ENCODE measurements around the gene ELL2. TPM values are rescaled to one million over a fixed set of nuclear protein-coding genes. Genes with fewer than 3 reads are reported as not detected.

The ELL2 gene
- total and polyA plus RNA-seq, 2 of the 13 experiments (the other 11 are each of a cell fraction or from before 2014, with no cell fraction given) = 78.9 to 97.1 TPM

DNA sequence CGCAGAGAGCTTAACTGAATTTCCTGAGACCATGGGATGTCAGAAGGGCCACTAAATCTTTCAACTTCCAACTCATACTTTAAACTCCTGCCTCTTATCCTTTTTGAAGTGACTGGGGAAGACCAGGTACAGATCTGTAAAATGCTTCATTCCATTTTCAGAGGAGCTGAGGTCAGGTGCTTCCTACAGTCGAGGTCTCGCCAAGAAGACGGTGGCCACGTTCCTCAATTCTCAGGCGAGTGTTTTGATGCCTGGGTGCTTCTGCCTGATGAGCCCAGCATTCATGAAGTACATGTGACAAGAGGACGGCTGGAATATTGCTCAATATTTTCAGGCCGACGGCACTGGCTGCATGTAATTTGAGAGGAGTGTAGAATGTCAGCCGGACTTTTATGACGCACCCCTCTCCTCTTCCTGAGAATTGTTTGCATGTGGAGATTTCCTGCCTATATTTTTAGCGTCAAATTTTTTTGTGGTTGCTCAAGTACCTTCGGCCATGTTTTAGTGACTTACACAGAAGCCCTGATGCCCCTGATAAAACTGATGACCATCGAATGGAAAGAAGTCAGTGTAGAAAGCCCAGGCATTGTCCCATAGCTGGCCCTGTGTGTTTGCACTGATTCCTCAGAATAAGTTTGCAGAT lies 100.3 kb downstream of the ELL2 start (continued):
- TF ChIP-seq JARID2 (CRISPR knock-in tag; IDR thresholded peaks at IDR 0.05; ENCODE audit: insufficient replicate concordance) (no peak), MAFF (IDR thresholded peaks at IDR 0.05; ENCODE audit: low read depth, low read length) (no peak), TGIF2 (CRISPR knock-in tag; IDR thresholded peaks at IDR 0.05) (peak; percentile 65; the same call in 1 of the 2 replicates), MBNL3 (CRISPR knock-in tag; conservative IDR thresholded peaks at IDR 0.05) (no peak), CAMTA2 (CRISPR knock-in tag; IDR thresholded peaks at IDR 0.05; ENCODE audit: borderline replicate concordance) (no peak), ZNF569 (CRISPR knock-in tag; IDR thresholded peaks at IDR 0.05; ENCODE audit: borderline replicate concordance) (no peak), ZNF570 (CRISPR knock-in tag; IDR thresholded peaks at IDR 0.05; ENCODE audit: borderline replicate concordance) (no peak), PRDM10 (CRISPR knock-in tag; IDR thresholded peaks at IDR 0.05; ENCODE audit: low read depth) (no peak), ZNF747 (CRISPR knock-in tag; IDR thresholded peaks at IDR 0.05; ENCODE audit: borderline replicate concordance) (no peak), ZNF589 (CRISPR knock-in tag; conservative IDR thresholded peaks at IDR 0.05) (no peak), HIVEP1 (CRISPR knock-in tag; IDR thresholded peaks at IDR 0.05) (no peak), ZBTB21 (CRISPR knock-in tag; IDR thresholded peaks at IDR 0.05) (peak; percentile 86), POLR2AphosphoS2 (IDR thresholded peaks at IDR 0.05; ENCODE audit: low read depth, low read length) (no peak), ZZZ3 (CRISPR knock-in tag; IDR thresholded peaks at IDR 0.05; ENCODE audit: borderline replicate concordance) (no peak), TEAD2 (CRISPR knock-in tag; IDR thresholded peaks at IDR 0.05) (peak; percentile 66; the same call in 1 of the 2 replicates), ZNF549 (CRISPR knock-in tag; IDR thresholded peaks at IDR 0.05) (no peak), PAWR (CRISPR knock-in tag; IDR thresholded peaks at IDR 0.05; ENCODE audit: borderline replicate concordance) (no peak), ZNF577 (CRISPR knock-in tag; IDR thresholded peaks at IDR 0.05; ENCODE audit: borderline replicate concordance, low read depth) (no peak), RFX1 (IDR thresholded peaks at IDR 0.05) (no peak), ZNF724P (CRISPR knock-in tag; IDR thresholded peaks at IDR 0.05; ENCODE audit: borderline replicate concordance) (0 out of 2 replicates have a peak, but pooled peaks have one; percentile 56), PHF21A (CRISPR knock-in tag; IDR thresholded peaks at IDR 0.05) (peak; percentile 91), ZFP36 (IDR thresholded peaks at IDR 0.05; ENCODE audit: borderline replicate concordance, low read depth, low read length, partially characterized antibody) (no peak), NFE2L1 (CRISPR knock-in tag; IDR thresholded peaks at IDR 0.05; ENCODE audit: borderline replicate concordance) (no peak), SUZ12 (IDR thresholded peaks at IDR 0.05; ENCODE audit: low read depth, low read length) (no peak), RCOR2 (CRISPR knock-in tag; IDR thresholded peaks at IDR 0.05) (peak; percentile 85), TCF7 (IDR thresholded peaks at IDR 0.05; ENCODE audit: low read depth) (peak; percentile 20; the same call in 1 of the 2 replicates)
- TF ChIP-seq, protein P1, sequence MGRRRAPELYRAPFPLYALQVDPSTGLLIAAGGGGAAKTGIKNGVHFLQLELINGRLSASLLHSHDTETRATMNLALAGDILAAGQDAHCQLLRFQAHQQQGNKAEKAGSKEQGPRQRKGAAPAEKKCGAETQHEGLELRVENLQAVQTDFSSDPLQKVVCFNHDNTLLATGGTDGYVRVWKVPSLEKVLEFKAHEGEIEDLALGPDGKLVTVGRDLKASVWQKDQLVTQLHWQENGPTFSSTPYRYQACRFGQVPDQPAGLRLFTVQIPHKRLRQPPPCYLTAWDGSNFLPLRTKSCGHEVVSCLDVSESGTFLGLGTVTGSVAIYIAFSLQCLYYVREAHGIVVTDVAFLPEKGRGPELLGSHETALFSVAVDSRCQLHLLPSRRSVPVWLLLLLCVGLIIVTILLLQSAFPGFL (CRISPR knock-in tag; IDR thresholded peaks at IDR 0.05) = no peak
- TF ChIP-seq, protein P2, sequence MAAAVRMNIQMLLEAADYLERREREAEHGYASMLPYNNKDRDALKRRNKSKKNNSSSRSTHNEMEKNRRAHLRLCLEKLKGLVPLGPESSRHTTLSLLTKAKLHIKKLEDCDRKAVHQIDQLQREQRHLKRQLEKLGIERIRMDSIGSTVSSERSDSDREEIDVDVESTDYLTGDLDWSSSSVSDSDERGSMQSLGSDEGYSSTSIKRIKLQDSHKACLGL (CRISPR knock-in tag; IDR thresholded peaks at IDR 0.05) = no peak

Data from HepG2 (cell line).